CD4-positive, alpha-beta T cell (primary cell): ENCODE data around the gene XYLT1. TPM values are rescaled to one million over a fixed set of nuclear protein-coding genes. Genes with fewer than 3 reads are reported as not detected.

ENCODE experiments used
- ATAC-seq: fragments of 200-7000 bp; cut with Tn5 transposase; one replicate; pipeline ENCODE4 v1.10.0; 2022; ENCODE audit warnings: mild to moderate bottlenecking; ENCODE audit not compliant: poor library complexity
- CTCF ChIA-PET: fragments of 350-600 bp; sonication (Branson Sonifier 250); formaldehyde crosslinking; loops from one replicate; lab custom pipeline; 2021; ENCODE audit warnings: antibody characterized with exemption, inconsistent platforms; lab: Charles Lee
- POLR2A ChIA-PET: fragments of 350-600 bp; sonication (Branson Sonifier 250); formaldehyde crosslinking; loops from one replicate; lab custom pipeline; 2021; ENCODE audit warnings: antibody characterized with exemption, inconsistent platforms; lab: Charles Lee
- DNase-seq, 14 experiments: peaks; one replicate each; pipeline ENCODE4 v3.0.0-alpha.2; 2013 to 2020; ENCODE audit warnings: mixed read lengths in 2 of 14
- H3K27ac ChIP-seq, 2 donors: one replicate each; pipeline versions ENCODE4 v1.5.1 to v1.7.0; 2013; ENCODE audit warnings: low read length in 2 of 2, low read depth in 1 of 2, mild to moderate bottlenecking in 1 of 2
- H3K27me3 ChIP-seq, 2 experiments: 1 replicate in 1 of 2; 2 replicates in 1 of 2; pipeline versions ENCODE4 v1.6.1 to v1.7.0; 2013; ENCODE audit warnings: low read length in 2 of 2, control low read depth in 1 of 2, mild to moderate bottlenecking in 1 of 2, moderate library complexity in 1 of 2; ENCODE audit not compliant: insufficient read depth in 2 of 2, control insufficient read depth in 1 of 2
- H3K36me3 ChIP-seq: one replicate; pipeline ENCODE4 v1.6.1; 2013; ENCODE audit warnings: low read length, control low read depth; ENCODE audit not compliant: insufficient read depth
- H3K4me1 ChIP-seq: one replicate; pipeline ENCODE4 v1.6.1; 2013; ENCODE audit warnings: low read length, control low read depth; ENCODE audit not compliant: insufficient read depth
- H3K4me3 ChIP-seq: one replicate; pipeline ENCODE4 v1.5.1; 2013; ENCODE audit warnings: mild to moderate bottlenecking, low read length, moderate library complexity
- H3K9me3 ChIP-seq, 2 experiments: 1 replicate in 1 of 2; 2 replicates in 1 of 2; pipeline versions ENCODE4 v1.6.1 to v1.7.0; 2013; ENCODE audit warnings: low read length in 2 of 2, mild to moderate bottlenecking in 2 of 2, control low read depth in 1 of 2, moderate library complexity in 1 of 2; ENCODE audit not compliant: control insufficient read depth in 1 of 2, insufficient read depth in 1 of 2
- H3K27ac Mint-ChIP-seq: one replicate; pipeline ENCODE4 v1.8.0; 2020; ENCODE audit warnings: mixed read lengths
- H3K27me3 Mint-ChIP-seq: one replicate; pipeline ENCODE4 v1.8.0; 2021; ENCODE audit warnings: mixed read lengths
- H3K36me3 Mint-ChIP-seq: one replicate; pipeline ENCODE4 v1.8.0; 2021; ENCODE audit warnings: low read depth, mixed read lengths
- H3K4me1 Mint-ChIP-seq: one replicate; pipeline ENCODE4 v1.8.0; 2021; ENCODE audit warnings: low read depth, mixed read lengths
- H3K4me3 Mint-ChIP-seq: one replicate; pipeline ENCODE4 v1.8.0; 2020; ENCODE audit warnings: mild to moderate bottlenecking, mixed read lengths
- H3K9me3 Mint-ChIP-seq: one replicate; pipeline ENCODE4 v1.8.0; 2020; ENCODE audit warnings: mixed read lengths
- intact Hi-C, 2 experiments: fragments of 100-400 bp; cut with DNase I in 1 of 2; cut with micrococcal nuclease in 1 of 2; formaldehyde crosslinking; loops; one replicate each; pipeline versions ENCODE4 v1.15.1 to v1.9.0; 2023 to 2025; cut with DNase I, micrococcal nuclease
- total RNA-seq, 174 experiments: library from RNA in 2 of 174; stranded (reverse) in 2 of 174; gene quantifications; one replicate each; pipeline ENCODE4 v1.2.3 and lab custom pipeline; 2021 to 2026
- TF ChIP-seq, protein P1 (sequence below): fragments of 200-600 bp; IDR thresholded peaks from one replicate; pipeline ENCODE4 v1.8.0; 2022; ENCODE audit warnings: antibody characterized with exemption, mild to moderate bottlenecking

Gene XYLT1
- total RNA-seq, 2 experiments from 2014 or later: 26.0 to 27.1 TPM

DNA sequence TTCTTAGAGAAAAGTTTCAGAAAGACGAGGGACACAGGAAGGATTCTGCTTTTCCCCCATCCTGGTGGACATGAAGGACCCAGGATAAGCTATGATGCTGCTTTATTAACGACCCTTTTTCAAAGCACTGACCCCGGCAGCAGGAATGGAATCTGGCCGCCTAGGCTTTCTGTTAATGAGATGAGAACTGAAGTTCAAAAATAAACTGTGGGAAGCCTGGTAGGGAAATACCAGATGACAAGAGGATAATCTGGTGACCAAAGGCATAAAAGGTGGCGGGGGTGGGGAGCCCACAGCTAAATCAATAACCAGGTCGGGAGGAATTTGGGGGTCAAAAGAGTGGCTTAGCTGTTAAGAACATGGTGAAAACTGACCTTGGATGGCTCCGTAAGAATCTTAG, 171.0 kb downstream of the XYLT1 start:
- H3K27me3 ChIP-seq: no peaks in the 10 kb centered on the region
- Mint-ChIP-seq H3K27ac (no peak overlapping the region), H3K9me3 (no peaks in the 10 kb centered on the region), H3K4me1 (peaks cover 56% of the 10 kb centered on the region), H3K4me3 (no peak overlapping the region), H3K36me3 (no peaks in the 10 kb centered on the region), H3K27me3 (no peaks in the 10 kb centered on the region)
- peaks cover 17% of the 10 kb centered on the region for H3K4me1 ChIP-seq
- ChIA-PET CTCF (no interaction called here), POLR2A (interaction anchor here (1.0 to 2.0 kb wide), 2 partner anchors 14 to 70 kb away, joined by 3 to 6 read pairs; no protein-coding TSS in a partner anchor)
- TF ChIP-seq, protein P1, sequence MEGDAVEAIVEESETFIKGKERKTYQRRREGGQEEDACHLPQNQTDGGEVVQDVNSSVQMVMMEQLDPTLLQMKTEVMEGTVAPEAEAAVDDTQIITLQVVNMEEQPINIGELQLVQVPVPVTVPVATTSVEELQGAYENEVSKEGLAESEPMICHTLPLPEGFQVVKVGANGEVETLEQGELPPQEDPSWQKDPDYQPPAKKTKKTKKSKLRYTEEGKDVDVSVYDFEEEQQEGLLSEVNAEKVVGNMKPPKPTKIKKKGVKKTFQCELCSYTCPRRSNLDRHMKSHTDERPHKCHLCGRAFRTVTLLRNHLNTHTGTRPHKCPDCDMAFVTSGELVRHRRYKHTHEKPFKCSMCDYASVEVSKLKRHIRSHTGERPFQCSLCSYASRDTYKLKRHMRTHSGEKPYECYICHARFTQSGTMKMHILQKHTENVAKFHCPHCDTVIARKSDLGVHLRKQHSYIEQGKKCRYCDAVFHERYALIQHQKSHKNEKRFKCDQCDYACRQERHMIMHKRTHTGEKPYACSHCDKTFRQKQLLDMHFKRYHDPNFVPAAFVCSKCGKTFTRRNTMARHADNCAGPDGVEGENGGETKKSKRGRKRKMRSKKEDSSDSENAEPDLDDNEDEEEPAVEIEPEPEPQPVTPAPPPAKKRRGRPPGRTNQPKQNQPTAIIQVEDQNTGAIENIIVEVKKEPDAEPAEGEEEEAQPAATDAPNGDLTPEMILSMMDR: no peak
- no peak for ATAC-seq
- H3K4me3 ChIP-seq: no peak overlapping the region
- H3K36me3 ChIP-seq: peaks cover 2% of the 10 kb centered on the region
- intact Hi-C loops: no loop called here
- no peak for DNase-seq
- no peaks in the 10 kb centered on the region for H3K9me3 ChIP-seq
- no peak overlapping the region for H3K27ac ChIP-seq

DNA sequence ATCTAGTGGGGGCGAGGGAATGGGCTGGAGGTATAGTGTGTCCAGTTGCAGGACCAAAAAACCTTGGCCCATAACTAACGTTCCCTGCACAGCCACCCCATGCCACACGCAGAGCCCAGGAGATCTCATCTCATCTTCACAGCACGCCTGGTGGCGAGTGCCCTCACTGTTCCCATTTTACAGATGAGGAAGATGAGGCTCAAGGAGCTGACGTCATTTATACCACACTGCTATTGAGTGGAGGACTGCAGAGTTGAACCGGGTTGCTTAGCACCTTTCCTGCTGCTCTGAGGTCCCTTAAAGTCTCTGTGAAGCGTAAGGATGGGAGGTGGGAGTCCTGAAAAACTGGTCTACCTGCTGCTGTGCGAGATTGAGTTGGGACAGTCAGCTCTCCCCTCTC, 172.5 kb downstream of the XYLT1 start:
- Mint-ChIP-seq H3K27me3 (no peaks in the 10 kb centered on the region), H3K27ac (no peak overlapping the region), H3K4me1 (peaks cover 46% of the 10 kb centered on the region), H3K36me3 (no peaks in the 10 kb centered on the region), H3K4me3 (no peak overlapping the region), H3K9me3 (no peaks in the 10 kb centered on the region)
- Histone ChIP-seq H3K9me3 (no peaks in the 10 kb centered on the region), H3K4me3 (no peak overlapping the region), H3K27me3 (no peaks in the 10 kb centered on the region), H3K27ac (no peak overlapping the region), H3K36me3 (peaks cover 2% of the 10 kb centered on the region), H3K4me1 (peaks cover 13% of the 10 kb centered on the region)
- DNase-seq: no peak
- no peak for ATAC-seq
- POLR2A ChIA-PET: interaction anchor here (2.0 kb wide), 1 partner anchor 71 kb away, joined by 6 read pairs; no protein-coding TSS in a partner anchor
- intact Hi-C loops: no loop called here
- TF ChIP-seq, protein P1: no peak
- CTCF ChIA-PET: no interaction called here

DNA sequence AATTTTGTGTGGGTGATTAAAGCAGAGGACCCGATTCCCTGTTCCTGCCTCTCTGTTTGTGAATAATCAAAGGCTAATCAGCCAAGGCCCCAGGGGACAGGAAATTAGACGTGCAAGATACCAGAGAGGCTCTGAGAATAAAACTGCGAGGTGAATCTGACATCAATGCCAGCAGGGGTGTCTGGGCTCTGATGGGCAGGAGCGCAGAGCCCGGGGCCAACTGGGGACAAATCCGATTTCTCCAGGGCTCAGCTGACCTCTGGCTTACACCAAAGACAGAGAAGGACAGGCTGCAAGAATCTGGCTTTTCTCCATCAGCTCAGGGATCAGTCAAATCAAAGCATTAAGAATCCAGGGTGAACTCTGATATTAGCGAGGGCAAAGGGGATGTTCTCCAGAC, 174.3 kb downstream of the XYLT1 start:
- Histone ChIP-seq H3K4me3 (no peak overlapping the region), H3K27me3 (no peaks in the 10 kb centered on the region), H3K4me1 (no peaks in the 10 kb centered on the region), H3K9me3 (peaks cover 0 to 3% of the 10 kb centered on the region in 2 experiments), H3K27ac (no peak overlapping the region), H3K36me3 (peaks cover 6% of the 10 kb centered on the region)
- Mint-ChIP-seq H3K4me1 (peaks cover 29% of the 10 kb centered on the region), H3K4me3 (no peak overlapping the region), H3K27ac (no peak overlapping the region), H3K36me3 (no peaks in the 10 kb centered on the region), H3K9me3 (no peaks in the 10 kb centered on the region), H3K27me3 (no peaks in the 10 kb centered on the region)
- no peak for ATAC-seq
- TF ChIP-seq, protein P1: no peak
- CTCF ChIA-PET: no interaction called here
- POLR2A ChIA-PET: no interaction called here
- intact Hi-C loops: no loop called here
- DNase-seq: no peak
